ENCODE measurements around the gene RPE65. TPM values are rescaled to one million over a fixed set of nuclear protein-coding genes. Genes with fewer than 3 reads are reported as not detected.

The RPE65 gene
- total RNA-seq, 1 donor from 2014 or later, result not detected

- Histone ChIP-seq H3K9me3 (ENCODE audit: low read depth) (no peaks in the 10 kb centered on the region), H3K79me2 (ENCODE audit: low read depth) (no peaks in the 10 kb centered on the region), H3K27me3 (no peaks in the 10 kb centered on the region), H3K4me2 (no peak overlapping the region), H3K36me3 (no peaks in the 10 kb centered on the region), H4K20me1 (ENCODE audit: low read depth) (no peaks in the 10 kb centered on the region), H3K27ac (no peak overlapping the region), H3K9ac (no peak overlapping the region), H2AFZ (replicated peaks) (no peak overlapping the region), H3F3A (ENCODE audit: low read depth) (no peaks in the 10 kb centered on the region), H3K4me3 (no peak overlapping the region), H3K4me1 (no peaks in the 10 kb centered on the region)
- Mint-ChIP-seq H3K36me3 (no peaks in the 10 kb centered on the region), H3K27me3 (ENCODE audit: insufficient read depth, low read depth) (peaks cover 2% of the 10 kb centered on the region), H3K4me1 (peaks cover 25% of the 10 kb centered on the region), H3K9me3 (peaks cover 18% of the 10 kb centered on the region), H3K27ac (no peak overlapping the region), H3K4me3 (no peak overlapping the region)
- no peak for DNase-seq (ENCODE audit: low spot score)
- TF ChIP-seq CTCF (IDR thresholded peaks at IDR 0.05), result no peak
- no peak for TF ChIP-seq EZH2 (IDR thresholded peaks at IDR 0.05)
- no peak for TF ChIP-seq EZH2phosphoT487 (IDR thresholded peaks at IDR 0.05)
Measured at GRCh38 chr1:68379085-68379478, 70.7 kb downstream of the RPE65 start.

Small RNA genes lying within 50 kb of the gene (small RNA-seq; reads per million reads assigned to genes)
- gene AL139413.1, result not detected

Other genes with a start within 250 kb of the RPE65 start
- gene WLS, start 217.4 kb downstream of the RPE65 start, total RNA-seq (ENCODE audit: low replicate concordance), result 187 and 259 TPM in 2 replicates
- 83.8 and 144 TPM in 2 replicates for gene DEPDC1, start 47.1 kb upstream of the RPE65 start, total RNA-seq (ENCODE audit: low replicate concordance)

Measured in neural progenitor cell (in vitro differentiated cells).